H1 (cell line): ENCODE measurements around the gene GJB6.

ENCODE experiments used
- ATF2 ChIP-seq: IDR thresholded peaks from 2 replicates; pipeline ENCODE4 v1.6.1; 2012; ENCODE audit warnings: low read length, inconsistent platforms
- CBX8 ChIP-seq: fragments of 300-800, 300-1000 bp; sonication (generic); IDR thresholded peaks from 2 replicates; pipeline ENCODE4 v1.7.1; 2016; ENCODE audit warnings: low read depth, low read length, borderline replicate concordance
- CTCF ChIP-seq, 3 experiments: IDR thresholded peaks; 1 replicate in 2 of 3; 2 replicates in 1 of 3; pipeline versions ENCODE4 v1.5.1 to v1.6.1; 2011; ENCODE audit warnings: low read length in 3 of 3, mild to moderate bottlenecking in 3 of 3, inconsistent platforms in 2 of 3, low read depth in 1 of 3, moderate library complexity in 1 of 3; ENCODE audit not compliant: insufficient read depth in 1 of 3; ENCODE audit errors: control extremely low read depth in 1 of 3
- EP300 ChIP-seq, 2 experiments: IDR thresholded peaks; 1 replicate in 1 of 2; 2 replicates in 1 of 2; pipeline ENCODE4 v1.6.1; 2011 to 2012; ENCODE audit warnings: low read depth in 2 of 2, low read length in 2 of 2, mild to moderate bottlenecking in 2 of 2, borderline replicate concordance in 1 of 2, inconsistent platforms in 1 of 2, moderate library complexity in 1 of 2
- GTF2F1 ChIP-seq: IDR thresholded peaks from 2 replicates; pipeline ENCODE4 v1.6.1; 2012; ENCODE audit warnings: low read depth, low read length, improper control_type of control experiment, borderline replicate concordance
- KDM1A ChIP-seq: fragments of 200-600, 300-600 bp; sonication (generic); IDR thresholded peaks from 2 replicates; pipeline ENCODE4 v1.7.1; 2016; ENCODE audit warnings: mild to moderate bottlenecking, low read length, borderline replicate concordance
- POLR2A ChIP-seq, 2 experiments: IDR thresholded peaks; 1 replicate in 1 of 2; 2 replicates in 1 of 2; pipeline ENCODE4 v1.6.1; 2011; ENCODE audit warnings: low read depth in 2 of 2, low read length in 2 of 2, mild to moderate bottlenecking in 2 of 2; ENCODE audit errors: control extremely low read depth in 1 of 2
- RXRA ChIP-seq: IDR thresholded peaks from 2 replicates; pipeline ENCODE4 v1.6.1; 2011; ENCODE audit warnings: low read depth, mild to moderate bottlenecking, low read length, moderate library complexity; ENCODE audit not compliant: insufficient read depth
- SP4 ChIP-seq: IDR thresholded peaks from 2 replicates; pipeline ENCODE4 v1.6.1; 2012; ENCODE audit warnings: low read length, inconsistent platforms
- ZNF274 ChIP-seq: IDR thresholded peaks from 2 replicates; pipeline ENCODE4 v1.7.0; 2012; ENCODE audit warnings: low read length, borderline replicate concordance; ENCODE audit errors: extremely low read depth

- no peak for TF ChIP-seq SP4
- no peak for TF ChIP-seq GTF2F1
- no peak for TF ChIP-seq CBX8
- no peak for TF ChIP-seq CTCF (IDR thresholded peaks at IDR 0.05; ENCODE audit: control extremely low read depth in 1 of 3, insufficient read depth in 1 of 3, low read depth in 1 of 3, low read length in 3 of 3)
- no peak for TF ChIP-seq POLR2A (IDR thresholded peaks at IDR 0.05; ENCODE audit: control extremely low read depth in 1 of 2, low read depth in 2 of 2, low read length in 2 of 2)
- no peak for TF ChIP-seq ATF2
- no peak for TF ChIP-seq KDM1A
- no peak for TF ChIP-seq ZNF274
- no peak for TF ChIP-seq EP300 (IDR thresholded peaks at IDR 0.05; ENCODE audit: borderline replicate concordance in 1 of 2, low read depth in 2 of 2, low read length in 2 of 2)
- no peak for TF ChIP-seq RXRA
These were observed 9.6 kb downstream of the GJB6 start for GRCh38 chr13:20222553-20222952.
